HepG2 (cell line): ENCODE results near the gene FFAR2. TPM values are rescaled to one million over a fixed set of nuclear protein-coding genes. Genes with fewer than 3 reads are reported as not detected.
"Not testable (repeated sequence)": the region's sequence is repeated elsewhere in the genome, so short reads cannot be mapped to it uniquely, and the experiment has no call there.

Experiments used
- ATAC-seq: fragments of 200-7000 bp; cut with Tn5 transposase; 3 replicates; pipeline ENCODE4 v1.9.1; 2020; ENCODE audit warnings: mild to moderate bottlenecking, moderate library complexity
- BruUV-seq: library from RNA; stranded (reverse); fragments of 400-500 nt; replicated peaks from 2 replicates; lab custom pipeline; 2021; lab: Mats Ljungman, UMichigan
- CTCF ChIA-PET: fragments of 300-600 bp; formaldehyde crosslinking; extraction: SDS; loops from one replicate; lab custom pipeline; 2021; ENCODE audit warnings: low total read pairs, inconsistent platforms, low intra/inter-chr PET ratio; lab: Yijun Ruan, JAX
- POLR2A ChIA-PET: fragments of 350-600 bp; sonication (Branson Sonifier 250); formaldehyde crosslinking; loops from one replicate; lab custom pipeline; 2020; ENCODE audit warnings: antibody characterized with exemption, inconsistent platforms; lab: Yijun Ruan, JAX
- DNase-seq: peaks from one replicate; pipeline ENCODE4 v3.0.0-alpha.2; 2015; ENCODE audit warnings: low spot score
- FAIRE-seq: peaks from 3 replicates; lab custom pipeline; 2011; peaks lifted over from hg19 to GRCh38; lab: Jason Lieb, UNC
- H2AFZ ChIP-seq: one replicate; pipeline ENCODE4 v1.6.1; 2011; ENCODE audit warnings: low read length, inconsistent platforms
- H3K27ac ChIP-seq: fragments of 300-600 bp; 3 replicates; pipeline ENCODE4 v1.8.0; 2011; ENCODE audit warnings: mixed run types, mild to moderate bottlenecking, mixed read lengths, low read length, inconsistent platforms; ENCODE audit not compliant: insufficient read depth; ENCODE audit errors: extremely low read length
- H3K27me3 ChIP-seq, 2 experiments: fragments of 200-600 bp in 1 of 2; 2 replicates in 1 of 2; 3 replicates in 1 of 2; pipeline versions ENCODE4 v1.6.0 to v1.8.0; 2011; ENCODE audit warnings: low read length in 2 of 2, mild to moderate bottlenecking in 2 of 2, moderate library complexity in 2 of 2, inconsistent platforms in 1 of 2; ENCODE audit not compliant: insufficient read depth in 2 of 2, control insufficient read depth in 1 of 2
- H3K36me3 ChIP-seq, 2 experiments: fragments of 200-600 bp in 1 of 2; replicated peaks in 1 of 2; 2 replicates in 1 of 2; 3 replicates in 1 of 2; pipeline versions ENCODE4 v1.5.1 to v1.8.0; 2011; ENCODE audit warnings: low read length in 2 of 2, inconsistent platforms in 1 of 2; ENCODE audit not compliant: insufficient read depth in 2 of 2, control insufficient read depth in 1 of 2
- H3K4me1 ChIP-seq: 2 replicates; pipeline ENCODE4 v1.5.1; 2012; ENCODE audit warnings: low read length, inconsistent platforms; ENCODE audit not compliant: insufficient read depth
- H3K4me2 ChIP-seq: 2 replicates; pipeline ENCODE4 v1.6.0; 2011; ENCODE audit warnings: low read depth, low read length, inconsistent platforms
- H3K4me3 ChIP-seq, 3 experiments: fragments of 200-600 bp in 1 of 3; sonication (generic), shearing (Covaris generic) in 1 of 3; replicated peaks in 1 of 3; 2 replicates each; pipeline ENCODE4 v1.5.1; 2011 to 2016; ENCODE audit warnings: low read length in 3 of 3, inconsistent platforms in 2 of 3, low read depth in 2 of 3, mild to moderate bottlenecking in 2 of 3, control low read depth in 1 of 3, mixed read lengths in 1 of 3; ENCODE audit not compliant: insufficient read depth in 1 of 3
- H3K79me2 ChIP-seq: one replicate; pipeline ENCODE4 v1.6.1; 2011; ENCODE audit warnings: low read length, inconsistent platforms; ENCODE audit not compliant: insufficient read depth
- H3K9ac ChIP-seq: 2 replicates; pipeline ENCODE4 v1.6.0; 2011; ENCODE audit warnings: mild to moderate bottlenecking, low read depth, low read length, inconsistent platforms; ENCODE audit not compliant: insufficient read depth
- H3K9me3 ChIP-seq: 2 replicates; pipeline ENCODE4 v1.5.1; 2012; ENCODE audit warnings: mild to moderate bottlenecking, low read length
- H4K20me1 ChIP-seq: 2 replicates; pipeline ENCODE4 v1.6.0; 2011; ENCODE audit warnings: inconsistent platforms, mild to moderate bottlenecking, low read length, moderate library complexity; ENCODE audit not compliant: insufficient read depth
- ARNT2 ChIP-seq: sonication (generic); formaldehyde crosslinking; IDR thresholded peaks from 2 replicates; pipeline ENCODE4 v1.8.0; 2022; ENCODE audit warnings: mild to moderate bottlenecking, low read depth, missing genetic modification reagents, moderate library complexity
- EZH2 ChIP-seq: conservative IDR thresholded peaks from 2 replicates; pipeline ENCODE4 v1.6.1; 2012; ENCODE audit warnings: mild to moderate bottlenecking, low read depth, low read length, moderate library complexity
- HOXD1 ChIP-seq: sonication (generic); formaldehyde crosslinking; IDR thresholded peaks from 2 replicates; pipeline ENCODE4 v1.5.0; 2020; ENCODE audit warnings: missing genetic modification reagents
- IRX3 ChIP-seq: sonication (generic); formaldehyde crosslinking; IDR thresholded peaks from 2 replicates; pipeline ENCODE4 v1.8.1; 2023; ENCODE audit warnings: mild to moderate bottlenecking, low read depth, missing genetic modification reagents, borderline replicate concordance
- REL ChIP-seq: sonication (generic); formaldehyde crosslinking; conservative IDR thresholded peaks from 2 replicates; pipeline ENCODE4 v1.8.0; 2022; ENCODE audit warnings: mild to moderate bottlenecking, missing genetic modification reagents, moderate library complexity
- TGIF2 ChIP-seq: IDR thresholded peaks from 2 replicates; pipeline ENCODE4 v1.6.1; 2016; ENCODE audit warnings: control low read depth, missing compliant biosample characterization
- ZFAT ChIP-seq: sonication (generic); formaldehyde crosslinking; conservative IDR thresholded peaks from 2 replicates; pipeline ENCODE4 v1.8.1; 2023; ENCODE audit warnings: missing genetic modification reagents, inconsistent platforms
- ZNF574 ChIP-seq: sonication (generic); formaldehyde crosslinking; IDR thresholded peaks from 2 replicates; pipeline ENCODE4 v1.4.0; 2020; ENCODE audit warnings: missing genetic modification reagents
- ZNF703 ChIP-seq: sonication (generic); formaldehyde crosslinking; IDR thresholded peaks from 2 replicates; pipeline ENCODE4 v1.5.1; 2020; ENCODE audit warnings: missing genetic modification reagents, mild to moderate bottlenecking, moderate library complexity, borderline replicate concordance
- ZNF773 ChIP-seq: sonication (generic); formaldehyde crosslinking; IDR thresholded peaks from 2 replicates; pipeline ENCODE4 v1.4.0; 2020; ENCODE audit warnings: missing genetic modification reagents, borderline replicate concordance
- ZNF777 ChIP-seq: sonication (generic); formaldehyde crosslinking; IDR thresholded peaks from 2 replicates; pipeline ENCODE4 v1.4.0; 2020; ENCODE audit warnings: missing genetic modification reagents
- ZSCAN25 ChIP-seq: sonication (generic); formaldehyde crosslinking; IDR thresholded peaks from 2 replicates; pipeline ENCODE4 v1.8.0; 2022; ENCODE audit warnings: mild to moderate bottlenecking, missing genetic modification reagents
- WGBS: methylation state at CpG from one replicate; pipeline ENCODE4 v1.1.6; 2017; ENCODE audit warnings: low lambda C conversion rate; 5-methylcytosine and 5-hydroxymethylcytosine counted together
- in situ Hi-C: cut with HindIII; loops from 2 replicates; pipeline ENCODE4 v1.10.0; 2017; ENCODE audit warnings: low pct_unique_long_range_greater_than_20kb; ENCODE audit not compliant: extremely low pct_ligation_motif_present
- intact Hi-C: fragments of 100-400 bp; cut with micrococcal nuclease; formaldehyde crosslinking; loops from one replicate; pipeline ENCODE4 v1.10.0; 2022; ENCODE audit not compliant: unreplicated experiment
- polyA plus RNA-seq, 8 experiments: library from polyadenylated mRNA; depleted of rRNA in 3 of 8; stranded (reverse) in 7 of 8; unstranded in 1 of 8; fragments of >200 nt; fragmentation: Illumina TruSeq in 4 of 8; extraction: Trizol in 4 of 8; gene quantifications; 2 replicates each; pipeline versions ENCODE4 v1.2.1 to v1.2.3, GENCODE V29; 2011 to 2016; ENCODE audit warnings: low read depth in 4 of 8, missing spikeins in 1 of 8, mixed read lengths in 1 of 8; ENCODE audit not compliant: insufficient read depth in 1 of 8
- total RNA-seq, 5 experiments: library from RNA; depleted of rRNA; stranded (reverse); fragments of >200 nt; fragmentation: Illumina TruSeq; extraction: Trizol; gene quantifications; 2 replicates each; pipeline ENCODE4 v1.2.3, GENCODE V29; 2016; ENCODE audit warnings: low read depth in 1 of 5
- TF ChIP-seq, protein P1 (sequence below): sonication (generic); formaldehyde crosslinking; IDR thresholded peaks from 2 replicates; pipeline ENCODE4 v1.8.0; 2022; ENCODE audit warnings: mild to moderate bottlenecking, missing genetic modification reagents; ENCODE audit not compliant: insufficient replicate concordance
- TF ChIP-seq, protein P2 (sequence below): sonication (generic); formaldehyde crosslinking; IDR thresholded peaks from 2 replicates; pipeline ENCODE4 v1.4.0; 2020; ENCODE audit warnings: missing genetic modification reagents, mild to moderate bottlenecking, borderline replicate concordance
- TF ChIP-seq, protein P3 (sequence below): sonication (generic); formaldehyde crosslinking; IDR thresholded peaks from 2 replicates; pipeline ENCODE4 v1.5.0; 2020; ENCODE audit warnings: mild to moderate bottlenecking, missing genetic modification reagents

Gene FFAR2
- total and polyA plus RNA-seq, 2 of the 13 experiments (the other 11 are each of a cell fraction or from before 2014, with no cell fraction given) = 0.12 TPM; not detected in 1

DNA sequence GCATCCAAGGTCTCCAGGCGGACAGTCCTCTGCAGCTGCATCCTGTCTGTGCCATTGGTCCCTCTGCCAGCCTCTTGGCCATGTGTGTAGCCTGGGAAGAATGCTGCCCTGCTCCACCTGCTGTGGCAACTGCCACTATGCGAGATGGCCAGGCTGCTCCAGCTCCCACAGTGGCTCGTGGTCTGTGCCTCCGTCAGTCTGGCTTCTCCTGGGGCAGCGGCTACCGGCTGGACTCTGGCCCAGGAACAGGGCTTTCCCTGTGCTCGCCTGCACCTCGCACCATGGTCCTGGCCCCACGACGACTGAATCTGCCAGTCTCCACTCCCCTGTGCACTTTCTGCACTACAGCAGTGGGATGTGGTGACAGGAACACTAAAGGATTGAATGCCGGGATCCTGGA, 26.7 kb upstream of the FFAR2 start (continued):
- TF ChIP-seq TGIF2 (CRISPR knock-in tag) (no peak), ZNF777 (CRISPR knock-in tag) (no peak), REL (CRISPR knock-in tag) (no peak), EZH2 (no peak), ZNF574 (CRISPR knock-in tag) (0 out of 2 replicates have a peak, but pooled peaks have one; percentile 27), ZNF773 (CRISPR knock-in tag) (no peak), ZFAT (CRISPR knock-in tag) (no peak), ARNT2 (CRISPR knock-in tag) (no peak), HOXD1 (CRISPR knock-in tag) (no peak), ZNF703 (CRISPR knock-in tag) (no peak), IRX3 (CRISPR knock-in tag) (no peak), ZSCAN25 (0 out of 2 replicates have a peak, but pooled peaks have one; percentile 22)
- TF ChIP-seq, protein P1, sequence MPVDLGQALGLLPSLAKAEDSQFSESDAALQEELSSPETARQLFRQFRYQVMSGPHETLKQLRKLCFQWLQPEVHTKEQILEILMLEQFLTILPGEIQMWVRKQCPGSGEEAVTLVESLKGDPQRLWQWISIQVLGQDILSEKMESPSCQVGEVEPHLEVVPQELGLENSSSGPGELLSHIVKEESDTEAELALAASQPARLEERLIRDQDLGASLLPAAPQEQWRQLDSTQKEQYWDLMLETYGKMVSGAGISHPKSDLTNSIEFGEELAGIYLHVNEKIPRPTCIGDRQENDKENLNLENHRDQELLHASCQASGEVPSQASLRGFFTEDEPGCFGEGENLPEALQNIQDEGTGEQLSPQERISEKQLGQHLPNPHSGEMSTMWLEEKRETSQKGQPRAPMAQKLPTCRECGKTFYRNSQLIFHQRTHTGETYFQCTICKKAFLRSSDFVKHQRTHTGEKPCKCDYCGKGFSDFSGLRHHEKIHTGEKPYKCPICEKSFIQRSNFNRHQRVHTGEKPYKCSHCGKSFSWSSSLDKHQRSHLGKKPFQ = no peak
- TF ChIP-seq, protein P2, sequence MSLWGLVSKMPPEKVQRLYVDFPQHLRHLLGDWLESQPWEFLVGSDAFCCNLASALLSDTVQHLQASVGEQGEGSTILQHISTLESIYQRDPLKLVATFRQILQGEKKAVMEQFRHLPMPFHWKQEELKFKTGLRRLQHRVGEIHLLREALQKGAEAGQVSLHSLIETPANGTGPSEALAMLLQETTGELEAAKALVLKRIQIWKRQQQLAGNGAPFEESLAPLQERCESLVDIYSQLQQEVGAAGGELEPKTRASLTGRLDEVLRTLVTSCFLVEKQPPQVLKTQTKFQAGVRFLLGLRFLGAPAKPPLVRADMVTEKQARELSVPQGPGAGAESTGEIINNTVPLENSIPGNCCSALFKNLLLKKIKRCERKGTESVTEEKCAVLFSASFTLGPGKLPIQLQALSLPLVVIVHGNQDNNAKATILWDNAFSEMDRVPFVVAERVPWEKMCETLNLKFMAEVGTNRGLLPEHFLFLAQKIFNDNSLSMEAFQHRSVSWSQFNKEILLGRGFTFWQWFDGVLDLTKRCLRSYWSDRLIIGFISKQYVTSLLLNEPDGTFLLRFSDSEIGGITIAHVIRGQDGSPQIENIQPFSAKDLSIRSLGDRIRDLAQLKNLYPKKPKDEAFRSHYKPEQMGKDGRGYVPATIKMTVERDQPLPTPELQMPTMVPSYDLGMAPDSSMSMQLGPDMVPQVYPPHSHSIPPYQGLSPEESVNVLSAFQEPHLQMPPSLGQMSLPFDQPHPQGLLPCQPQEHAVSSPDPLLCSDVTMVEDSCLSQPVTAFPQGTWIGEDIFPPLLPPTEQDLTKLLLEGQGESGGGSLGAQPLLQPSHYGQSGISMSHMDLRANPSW (CRISPR knock-in tag) = no peak
- TF ChIP-seq, protein P3, sequence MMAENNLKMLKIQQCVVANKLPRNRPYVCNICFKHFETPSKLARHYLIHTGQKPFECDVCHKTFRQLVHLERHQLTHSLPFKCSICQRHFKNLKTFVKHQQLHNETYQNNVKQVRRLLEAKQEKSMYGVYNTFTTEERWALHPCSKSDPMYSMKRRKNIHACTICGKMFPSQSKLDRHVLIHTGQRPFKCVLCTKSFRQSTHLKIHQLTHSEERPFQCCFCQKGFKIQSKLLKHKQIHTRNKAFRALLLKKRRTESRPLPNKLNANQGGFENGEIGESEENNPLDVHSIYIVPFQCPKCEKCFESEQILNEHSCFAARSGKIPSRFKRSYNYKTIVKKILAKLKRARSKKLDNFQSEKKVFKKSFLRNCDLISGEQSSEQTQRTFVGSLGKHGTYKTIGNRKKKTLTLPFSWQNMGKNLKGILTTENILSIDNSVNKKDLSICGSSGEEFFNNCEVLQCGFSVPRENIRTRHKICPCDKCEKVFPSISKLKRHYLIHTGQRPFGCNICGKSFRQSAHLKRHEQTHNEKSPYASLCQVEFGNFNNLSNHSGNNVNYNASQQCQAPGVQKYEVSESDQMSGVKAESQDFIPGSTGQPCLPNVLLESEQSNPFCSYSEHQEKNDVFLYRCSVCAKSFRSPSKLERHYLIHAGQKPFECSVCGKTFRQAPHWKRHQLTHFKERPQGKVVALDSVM (CRISPR knock-in tag) = no peak

GRCh38 chr19:35423406-35423805, 24.7 kb upstream of the FFAR2 start:
- ATAC-seq, H3K79me2 ChIP-seq, FAIRE-seq, H3K27ac ChIP-seq, POLR2A ChIA-PET, in situ Hi-C loops, H3K9ac ChIP-seq, CTCF ChIA-PET, H3K4me2 ChIP-seq, H2AFZ ChIP-seq, H3K9me3 ChIP-seq, intact Hi-C loops, H3K4me3 ChIP-seq, H3K36me3 ChIP-seq, H3K27me3 ChIP-seq, H4K20me1 ChIP-seq, DNase-seq, BruUV-seq: not testable (repeated sequence)
- 91% methylated on average over 7 of the region's 7 CpGs for WGBS
- peaks cover 59% of the 10 kb centered on the region for H3K4me1 ChIP-seq
